Smooth muscle cell (in vitro differentiated cells): ENCODE measurements around the gene ZSCAN5A. TPM values are rescaled to one million over a fixed set of nuclear protein-coding genes. Genes with fewer than 3 reads are reported as not detected.

Source experiments
- DNase-seq: peaks from one replicate; lab custom pipeline; 2025; ENCODE audit not compliant: unreplicated experiment; lab: John Stamatoyannopoulos, UW
- H2AFZ ChIP-seq: fragments of 200-600 bp; sonication (generic); 2 replicates; pipeline ENCODE4 v1.6.0; 2016; ENCODE audit warnings: antibody characterized with exemption, low read depth, mild to moderate bottlenecking
- H3F3A ChIP-seq: fragments of 200-600 bp; sonication (generic); 2 replicates; pipeline ENCODE4 v1.6.0; 2017; ENCODE audit warnings: antibody characterized with exemption, low read depth
- H3K27ac ChIP-seq: fragments of 200-600 bp; sonication (generic); 2 replicates; pipeline ENCODE4 v1.5.1; 2016; ENCODE audit warnings: low read depth, mild to moderate bottlenecking
- H3K27me3 ChIP-seq: fragments of 200-600 bp; sonication (generic); 2 replicates; pipeline ENCODE4 v1.6.1; 2016; ENCODE audit warnings: low read depth, mild to moderate bottlenecking
- H3K36me3 ChIP-seq: fragments of 200-600 bp; sonication (generic); 2 replicates; pipeline ENCODE4 v1.5.1; 2016; ENCODE audit warnings: low read depth
- H3K4me1 ChIP-seq: fragments of 200-600 bp; sonication (generic); 2 replicates; pipeline ENCODE4 v1.5.1; 2016; ENCODE audit warnings: low read depth
- H3K4me2 ChIP-seq: fragments of 200-600 bp; sonication (generic); 2 replicates; pipeline ENCODE4 v1.6.0; 2016; ENCODE audit warnings: mild to moderate bottlenecking
- H3K4me3 ChIP-seq: fragments of 200-600 bp; sonication (generic); 2 replicates; pipeline ENCODE4 v1.5.1; 2016; ENCODE audit warnings: mild to moderate bottlenecking
- H3K79me2 ChIP-seq: fragments of 200-600 bp; sonication (generic); 2 replicates; pipeline ENCODE4 v1.6.0; 2016; ENCODE audit warnings: low read depth, mild to moderate bottlenecking
- H3K9ac ChIP-seq: fragments of 200-600 bp; sonication (generic); 2 replicates; pipeline ENCODE4 v1.6.0; 2016; ENCODE audit warnings: low read depth
- H3K9me3 ChIP-seq: fragments of 200-600 bp; sonication (generic); replicated peaks from 2 replicates; pipeline ENCODE4 v1.5.1; 2016; ENCODE audit warnings: low read depth
- H4K20me1 ChIP-seq: fragments of 200-600 bp; sonication (generic); 2 replicates; pipeline ENCODE4 v1.6.0; 2016; ENCODE audit warnings: low read depth
- CTCF ChIP-seq: fragments of 200-600 bp; sonication (generic); IDR thresholded peaks from 2 replicates; pipeline ENCODE4 v1.5.1; 2017; ENCODE audit warnings: borderline replicate concordance, mild to moderate bottlenecking, antibody characterized with exemption; ENCODE audit not compliant: insufficient read depth, poor library complexity, severe bottlenecking
- WGBS: methylation state at CpG from one replicate; pipeline ENCODE4 v1.1.7; 2016; ENCODE audit warnings: low lambda C conversion rate; 5-methylcytosine and 5-hydroxymethylcytosine counted together
- polyA plus RNA-seq: library from polyadenylated mRNA; unstranded; fragments of >200 nt; fragmentation: Nextera tagmentation; extraction: Ambion mirVana; gene quantifications from 2 replicates; pipeline ENCODE4 v1.2.1, GENCODE V29; 2016
- total RNA-seq: library from RNA; depleted of rRNA; stranded (reverse); fragments of >200 nt; gene quantifications from 2 replicates; pipeline ENCODE4 v1.2.3, GENCODE V29; 2014

Gene ZSCAN5A
- total and polyA plus RNA-seq, 2 experiments from 2014 or later, result 4.7 to 5.3 TPM

GRCh38 chr19:56261145-56261544 lies 53.5 kb downstream of the ZSCAN5A start:
- no peaks in the 10 kb centered on the region for H3K79me2 ChIP-seq
- no peaks in the 10 kb centered on the region for H3F3A ChIP-seq
- H2AFZ ChIP-seq, result no peak overlapping the region
- no peak overlapping the region for H3K4me2 ChIP-seq
- TF ChIP-seq CTCF, result no peak
- no peaks in the 10 kb centered on the region for H3K4me1 ChIP-seq
- H3K9me3 ChIP-seq, result no peaks in the 10 kb centered on the region
- H3K36me3 ChIP-seq, result no peaks in the 10 kb centered on the region
- H3K27ac ChIP-seq, result no peak overlapping the region
- no peak overlapping the region for H3K4me3 ChIP-seq
- no peaks in the 10 kb centered on the region for H3K27me3 ChIP-seq
- H3K9ac ChIP-seq, result no peak overlapping the region
- no peaks in the 10 kb centered on the region for H4K20me1 ChIP-seq
- no peak for DNase-seq

GRCh38 chr19:56258272-56258671 lies 56.4 kb downstream of the ZSCAN5A start:
- no peaks in the 10 kb centered on the region for H3K36me3 ChIP-seq
- no peaks in the 10 kb centered on the region for H4K20me1 ChIP-seq
- H3K9ac ChIP-seq, result no peak overlapping the region
- H3K4me1 ChIP-seq, result no peaks in the 10 kb centered on the region
- TF ChIP-seq CTCF, result no peak
- no peak for DNase-seq
- no peaks in the 10 kb centered on the region for H3K27me3 ChIP-seq
- H3K4me3 ChIP-seq, result no peak overlapping the region
- no peaks in the 10 kb centered on the region for H3K79me2 ChIP-seq
- H3F3A ChIP-seq, result no peaks in the 10 kb centered on the region
- 96% methylated on average over 12 of the region's 12 CpGs for WGBS
- H3K9me3 ChIP-seq, result no peaks in the 10 kb centered on the region
- H3K4me2 ChIP-seq, result no peak overlapping the region
- no peak overlapping the region for H3K27ac ChIP-seq
- no peak overlapping the region for H2AFZ ChIP-seq

GRCh38 chr19:56253737-56254136 lies 60.9 kb downstream of the ZSCAN5A start:
- no peak for DNase-seq
- no peaks in the 10 kb centered on the region for H3K4me1 ChIP-seq

More at GRCh38 chr19:56253737-56254136, 60.9 kb downstream of the ZSCAN5A start:
- H4K20me1 ChIP-seq, result no peaks in the 10 kb centered on the region
- H3K9me3 ChIP-seq, result no peaks in the 10 kb centered on the region
- TF ChIP-seq CTCF, result peak; percentile 40
- H3K27ac ChIP-seq, result no peak overlapping the region
- H3K4me2 ChIP-seq, result no peak overlapping the region
- no peak overlapping the region for H3K4me3 ChIP-seq
- WGBS, result 76% methylated on average over 5 of the region's 5 CpGs
- no peaks in the 10 kb centered on the region for H3F3A ChIP-seq
- H3K79me2 ChIP-seq, result no peaks in the 10 kb centered on the region
- H3K27me3 ChIP-seq, result no peaks in the 10 kb centered on the region
- no peak overlapping the region for H2AFZ ChIP-seq
- H3K36me3 ChIP-seq, result no peaks in the 10 kb centered on the region
- no peak overlapping the region for H3K9ac ChIP-seq
